Mesenchymal stem cell (in vitro differentiated cells and primary cell): Measurements from ENCODE around the gene GHR.

Experiments
- DNase-seq: peaks from one replicate; pipeline ENCODE4 v3.0.0-alpha.2; 2013
- H2AFZ ChIP-seq: one replicate; pipeline ENCODE4 v1.6.1; 2013; ENCODE audit warnings: low read depth, mild to moderate bottlenecking, control low read depth, inconsistent platforms, low read length, moderate library complexity
- H2AK5ac ChIP-seq: 2 replicates; pipeline ENCODE4 v1.6.1; 2013; ENCODE audit warnings: low read length, moderate library complexity, mild to moderate bottlenecking, inconsistent platforms; ENCODE audit not compliant: severe bottlenecking
- H2BK120ac ChIP-seq: one replicate; pipeline ENCODE4 v1.6.1; 2013; ENCODE audit warnings: low read depth, mild to moderate bottlenecking, inconsistent platforms, low read length, moderate library complexity
- H2BK12ac ChIP-seq, 2 experiments: one replicate each; pipeline ENCODE4 v1.6.1; 2013; ENCODE audit warnings: inconsistent platforms in 2 of 2, low read length in 2 of 2, mild to moderate bottlenecking in 2 of 2, moderate library complexity in 2 of 2, control low read depth in 1 of 2
- H2BK15ac ChIP-seq: one replicate; pipeline ENCODE4 v1.6.1; 2013; ENCODE audit warnings: mild to moderate bottlenecking, low read depth, inconsistent platforms; ENCODE audit not compliant: poor library complexity, severe bottlenecking
- H2BK5ac ChIP-seq: 2 replicates; pipeline ENCODE4 v1.6.1; 2013; ENCODE audit warnings: low read depth, mild to moderate bottlenecking, low read length, control low read depth, inconsistent platforms; ENCODE audit not compliant: poor library complexity, severe bottlenecking
- H3K14ac ChIP-seq, 2 experiments: one replicate each; pipeline ENCODE4 v1.6.1; 2013; ENCODE audit warnings: inconsistent platforms in 2 of 2, low read length in 2 of 2, control low read depth in 1 of 2, mild to moderate bottlenecking in 1 of 2, moderate library complexity in 1 of 2
- H3K18ac ChIP-seq, 2 experiments: one replicate each; pipeline ENCODE4 v1.6.1; 2013; ENCODE audit warnings: inconsistent platforms in 2 of 2, low read length in 2 of 2, control low read depth in 1 of 2, low read depth in 1 of 2, mild to moderate bottlenecking in 1 of 2
- H3K23ac ChIP-seq, 2 experiments: one replicate each; pipeline ENCODE4 v1.6.1; 2013; ENCODE audit warnings: inconsistent platforms in 2 of 2, low read length in 2 of 2, mild to moderate bottlenecking in 2 of 2, moderate library complexity in 2 of 2, control low read depth in 1 of 2
- H3K27ac ChIP-seq: 2 replicates; pipeline ENCODE4 v1.5.1; 2013; ENCODE audit warnings: mild to moderate bottlenecking, moderate library complexity, low read length, control low read depth, inconsistent platforms; ENCODE audit not compliant: poor library complexity, severe bottlenecking
- H3K27me3 ChIP-seq, 2 experiments: 2 replicates each; pipeline versions ENCODE4 v1.6.1 to v1.7.0; 2013; ENCODE audit warnings: low read length in 2 of 2, mild to moderate bottlenecking in 2 of 2, moderate library complexity in 2 of 2, control low read depth in 1 of 2, inconsistent platforms in 1 of 2; ENCODE audit not compliant: control insufficient read depth in 1 of 2, insufficient read depth in 1 of 2
- H3K36me3 ChIP-seq, 2 experiments: 2 replicates each; pipeline versions ENCODE4 v1.6.1 to v1.7.0; 2013; ENCODE audit warnings: low read length in 2 of 2, control low read depth in 1 of 2, inconsistent platforms in 1 of 2, low read depth in 1 of 2, mild to moderate bottlenecking in 1 of 2; ENCODE audit not compliant: insufficient read depth in 2 of 2, control insufficient read depth in 1 of 2
- H3K4ac ChIP-seq, 2 experiments: one replicate each; pipeline ENCODE4 v1.6.1; 2013; ENCODE audit warnings: inconsistent platforms in 2 of 2, low read length in 2 of 2, mild to moderate bottlenecking in 2 of 2, moderate library complexity in 2 of 2, control low read depth in 1 of 2, low read depth in 1 of 2
- H3K4me1 ChIP-seq: 2 replicates; pipeline ENCODE4 v1.6.1; 2013; ENCODE audit warnings: low read depth, low read length, control low read depth; ENCODE audit not compliant: control insufficient read depth, insufficient read depth
- H3K4me2 ChIP-seq: 2 replicates; pipeline ENCODE4 v1.6.1; 2013; ENCODE audit warnings: low read length, mild to moderate bottlenecking, inconsistent platforms; ENCODE audit not compliant: poor library complexity, severe bottlenecking
- H3K4me3 ChIP-seq, 2 experiments: 2 replicates each; pipeline versions ENCODE4 v1.5.1 to v1.7.0; 2013; ENCODE audit warnings: low read length in 2 of 2, mild to moderate bottlenecking in 2 of 2, control low read depth in 1 of 2, low read depth in 1 of 2; ENCODE audit not compliant: insufficient read depth in 1 of 2
- H3K79me1 ChIP-seq: replicated peaks from 2 replicates; pipeline ENCODE4 v1.6.1; 2013; ENCODE audit warnings: mild to moderate bottlenecking, control low read depth, low read length, inconsistent platforms; ENCODE audit not compliant: poor library complexity, severe bottlenecking
- H3K9ac ChIP-seq: 2 replicates; pipeline ENCODE4 v1.7.0; 2013; ENCODE audit warnings: mild to moderate bottlenecking, low read length, moderate library complexity
- H3K9me3 ChIP-seq: 2 replicates; pipeline ENCODE4 v1.7.0; 2013; ENCODE audit warnings: mild to moderate bottlenecking, low read length; ENCODE audit not compliant: control insufficient read depth
- H4K8ac ChIP-seq: one replicate; pipeline ENCODE4 v1.6.1; 2013; ENCODE audit warnings: inconsistent platforms, mild to moderate bottlenecking, low read length, moderate library complexity
- H4K91ac ChIP-seq: one replicate; pipeline ENCODE4 v1.6.1; 2013; ENCODE audit warnings: mild to moderate bottlenecking, low read length, inconsistent platforms
- WGBS: methylation state at CpG from one replicate; pipeline ENCODE4 v1.1.7; 2013; ENCODE audit warnings: mixed read lengths; 5-methylcytosine and 5-hydroxymethylcytosine counted together

Gene GHR

GRCh38 chr5:42555797-42556196 lies 132.6 kb downstream of the GHR start:
- no peak for DNase-seq
- no peak overlapping the region for H3K4ac ChIP-seq
- H2BK12ac ChIP-seq: no peak overlapping the region
- no peak overlapping the region for H4K91ac ChIP-seq
- no peak overlapping the region for H3K4me3 ChIP-seq
- H3K18ac ChIP-seq: no peak overlapping the region
- H3K27ac ChIP-seq: no peak overlapping the region
- no peak overlapping the region for H3K4me2 ChIP-seq
- H3K23ac ChIP-seq: no peak overlapping the region
- no peaks in the 10 kb centered on the region for H3K4me1 ChIP-seq
- H2AK5ac ChIP-seq: no peak overlapping the region
- no peaks in the 10 kb centered on the region for H3K9me3 ChIP-seq
- no peak overlapping the region for H4K8ac ChIP-seq
- no peaks in the 10 kb centered on the region for H3K27me3 ChIP-seq
- no peak overlapping the region for H3K9ac ChIP-seq
- WGBS: 94% methylated on average over 5 of the region's 6 CpGs
- H3K36me3 ChIP-seq: no peaks in the 10 kb centered on the region
- no peak overlapping the region for H3K14ac ChIP-seq
- H2BK5ac ChIP-seq: no peak overlapping the region
- no peak overlapping the region for H2BK15ac ChIP-seq
- no peak overlapping the region for H2AFZ ChIP-seq
- H3K79me1 ChIP-seq: no peaks in the 10 kb centered on the region
- H2BK120ac ChIP-seq: no peak overlapping the region

GRCh38 chr5:42557689-42558088 lies 134.4 kb downstream of the GHR start:
- no peaks in the 10 kb centered on the region for H3K4me1 ChIP-seq
- H3K79me1 ChIP-seq: no peaks in the 10 kb centered on the region
- H3K4me2 ChIP-seq: no peak overlapping the region
- H3K14ac ChIP-seq: no peak overlapping the region
- no peak overlapping the region for H3K23ac ChIP-seq
- H3K4me3 ChIP-seq: no peak overlapping the region
- H3K27ac ChIP-seq: no peak overlapping the region
- H2BK15ac ChIP-seq: no peak overlapping the region
- no peaks in the 10 kb centered on the region for H3K36me3 ChIP-seq
- H2BK5ac ChIP-seq: no peak overlapping the region
- no peak overlapping the region for H2BK12ac ChIP-seq
- no peak for DNase-seq
- H2AFZ ChIP-seq: no peak overlapping the region
- no peak overlapping the region for H3K9ac ChIP-seq
- no peak overlapping the region for H4K91ac ChIP-seq
- no peak overlapping the region for H3K4ac ChIP-seq
- H3K9me3 ChIP-seq: no peaks in the 10 kb centered on the region
- H3K27me3 ChIP-seq: no peaks in the 10 kb centered on the region
- no peak overlapping the region for H2AK5ac ChIP-seq
- no peak overlapping the region for H4K8ac ChIP-seq
- H2BK120ac ChIP-seq: no peak overlapping the region
- H3K18ac ChIP-seq: no peak overlapping the region
- no CpG with 5 or more reads among the region's 1 CpG for WGBS

GRCh38 chr5:42561656-42562055 lies 138.4 kb downstream of the GHR start:
- no peak overlapping the region for H3K4me3 ChIP-seq
- DNase-seq: no peak
- H3K4ac ChIP-seq: no peak overlapping the region
- no peak overlapping the region for H3K23ac ChIP-seq
- no peak overlapping the region for H2AK5ac ChIP-seq
- no peak overlapping the region for H2BK12ac ChIP-seq
- H3K36me3 ChIP-seq: no peaks in the 10 kb centered on the region
- H3K14ac ChIP-seq: no peak overlapping the region
- H2BK15ac ChIP-seq: no peak overlapping the region
- no peaks in the 10 kb centered on the region for H3K27me3 ChIP-seq
- H3K4me2 ChIP-seq: no peak overlapping the region
- H3K9ac ChIP-seq: no peak overlapping the region
- H4K8ac ChIP-seq: no peak overlapping the region
- H2AFZ ChIP-seq: no peak overlapping the region
- no peak overlapping the region for H3K18ac ChIP-seq
- H2BK5ac ChIP-seq: no peak overlapping the region
- H3K27ac ChIP-seq: no peak overlapping the region
- no peaks in the 10 kb centered on the region for H3K79me1 ChIP-seq
- H4K91ac ChIP-seq: no peak overlapping the region
- H3K4me1 ChIP-seq: no peaks in the 10 kb centered on the region
- WGBS: no CpG with 5 or more reads among the region's 1 CpG
- H2BK120ac ChIP-seq: no peak overlapping the region
- no peaks in the 10 kb centered on the region for H3K9me3 ChIP-seq

GRCh38 chr5:42564689-42565356 lies 141.6 kb downstream of the GHR start:
- Histone ChIP-seq H4K8ac (no peak overlapping the region), H3K4me1 (no peaks in the 10 kb centered on the region), H3K9ac (no peak overlapping the region), H3K4me2 (no peak overlapping the region), H2BK120ac (no peak overlapping the region), H3K4ac (no peak overlapping the region), H3K27me3 (no peaks in the 10 kb centered on the region), H2BK15ac (no peak overlapping the region), H3K18ac (no peak overlapping the region), H2BK12ac (no peak overlapping the region), H3K14ac (no peak overlapping the region), H2BK5ac (no peak overlapping the region), H3K23ac (no peak overlapping the region), H3K27ac (no peak overlapping the region), H2AK5ac (no peak overlapping the region), H3K9me3 (no peaks in the 10 kb centered on the region), H3K79me1 (no peaks in the 10 kb centered on the region), H3K4me3 (no peak overlapping the region), H3K36me3 (no peaks in the 10 kb centered on the region), H4K91ac (no peak overlapping the region), H2AFZ (no peak overlapping the region)
- 95% methylated on average over 4 of the region's 6 CpGs for WGBS
- no peak for DNase-seq
